OCI-LY7 (cell line): ENCODE results near the gene TMEM247. TPM values are rescaled to one million over a fixed set of nuclear protein-coding genes. Genes with fewer than 3 reads are reported as not detected.

Experiments used
- Bru-seq: library from RNA; stranded (reverse); fragments of 400-500 nt; gene quantifications from one replicate; lab custom pipeline; 2021; lab: Mats Ljungman, UMichigan
- BruChase-seq, 2 experiments: library from RNA; stranded (reverse); fragments of 400-500 nt; gene quantifications; one replicate each; lab custom pipeline; 2021; lab: Mats Ljungman, UMichigan
- BruUV-seq: library from RNA; stranded (reverse); fragments of 400-500 nt; replicated peaks from 2 replicates; lab custom pipeline; 2021; lab: Mats Ljungman, UMichigan
- CTCF ChIA-PET: fragments of 300-600 bp; sonication (Branson Sonifier 250); formaldehyde crosslinking; loops from one replicate; lab custom pipeline; 2022; ENCODE audit warnings: antibody characterized with exemption; ENCODE audit not compliant: unreplicated experiment; lab: Charles Lee
- POLR2A ChIA-PET: fragments of 300-600 bp; sonication (Branson Sonifier 250); formaldehyde crosslinking; loops from one replicate; lab custom pipeline; 2022; ENCODE audit warnings: antibody characterized with exemption; lab: Charles Lee
- DNase-seq: peaks from one replicate; pipeline ENCODE4 v3.0.0-alpha.2; 2015; ENCODE audit warnings: low spot score
- H2AFZ ChIP-seq: fragments of 200-600 bp; sonication (generic), shearing (Covaris generic); 2 replicates; pipeline ENCODE4 v1.6.1; 2014; ENCODE audit warnings: mild to moderate bottlenecking, antibody characterized with exemption, low read length, moderate library complexity
- H3K27ac ChIP-seq: fragments of 200-600 bp; sonication (generic); 2 replicates; pipeline ENCODE4 v1.5.1; 2014; ENCODE audit warnings: mixed run types, low read depth, mild to moderate bottlenecking, moderate library complexity, low read length, inconsistent platforms; ENCODE audit not compliant: poor library complexity, severe bottlenecking
- H3K36me3 ChIP-seq: fragments of 200-600 bp; sonication (generic); 2 replicates; pipeline ENCODE4 v1.6.1; 2014; ENCODE audit warnings: mild to moderate bottlenecking, antibody characterized with exemption, low read length, moderate library complexity, mixed read lengths; ENCODE audit not compliant: insufficient read depth
- H3K4me1 ChIP-seq: fragments of 200-600 bp; sonication (generic); 2 replicates; pipeline ENCODE4 v1.5.1; 2014; ENCODE audit warnings: mild to moderate bottlenecking, low read length; ENCODE audit not compliant: insufficient read depth, poor library complexity, severe bottlenecking
- H3K4me2 ChIP-seq: fragments of 200-600 bp; sonication (generic); 2 replicates; pipeline ENCODE4 v1.6.1; 2014; ENCODE audit warnings: mild to moderate bottlenecking, low read length
- H3K4me3 ChIP-seq: fragments of 200-600 bp; sonication (generic); 2 replicates; pipeline ENCODE4 v1.5.1; 2014; ENCODE audit warnings: mild to moderate bottlenecking, low read depth, low read length; ENCODE audit not compliant: poor library complexity, severe bottlenecking
- H3K79me2 ChIP-seq: fragments of 200-600 bp; sonication (generic); 2 replicates; pipeline ENCODE4 v1.6.1; 2016; ENCODE audit warnings: low read depth, mild to moderate bottlenecking, low read length, moderate library complexity, mixed read lengths; ENCODE audit not compliant: insufficient read depth
- H3K9me2 ChIP-seq: fragments of 200-600 bp; sonication (generic); 2 replicates; pipeline ENCODE4 v1.6.1; 2016; ENCODE audit warnings: mild to moderate bottlenecking, low read length, mixed read lengths; ENCODE audit not compliant: insufficient read depth
- H3K9me3 ChIP-seq: fragments of 200-600 bp; sonication (generic); 2 replicates; pipeline ENCODE4 v1.6.1; 2014; ENCODE audit warnings: mild to moderate bottlenecking, mixed run types, low read length, mixed read lengths
- H4K20me1 ChIP-seq: fragments of 200-600 bp; sonication (generic); 2 replicates; pipeline ENCODE4 v1.6.1; 2014; ENCODE audit warnings: mild to moderate bottlenecking, antibody characterized with exemption, low read length, moderate library complexity, mixed read lengths; ENCODE audit not compliant: insufficient read depth
- EZH2phosphoT487 ChIP-seq: fragments of 200-600 bp; sonication (generic); IDR thresholded peaks from 2 replicates; pipeline ENCODE4 v1.6.1; 2018; ENCODE audit warnings: low read depth, borderline replicate concordance, mild to moderate bottlenecking, mixed run types, antibody characterized with exemption, low read length, moderate library complexity, mixed read lengths
- intact Hi-C: fragments of 100-400 bp; cut with micrococcal nuclease; formaldehyde crosslinking; loops from one replicate; pipeline ENCODE4 v1.10.0; 2022; ENCODE audit not compliant: unreplicated experiment
- long read RNA-seq: library from polyadenylated mRNA; stranded (forward); transcript quantifications from one replicate; pipeline ENCODE4 v2.0.0, GENCODE V29; 2022
- total RNA-seq, 2 experiments: library from RNA; depleted of rRNA in 1 of 2; stranded (reverse); fragments of >200 nt in 1 of 2; shearing (Covaris generic) in 1 of 2; gene quantifications; 2 replicates each; pipeline ENCODE4 v1.2.3, GENCODE V29; 2014 to 2022
- TF ChIP-seq, protein P1 (sequence below): fragments of 200-600 bp; sonication (generic); conservative IDR thresholded peaks from 2 replicates; pipeline ENCODE4 v1.5.1; 2014; ENCODE audit warnings: mild to moderate bottlenecking, antibody characterized with exemption, low read length, moderate library complexity, mixed read lengths

The TMEM247 gene
- not detected in 2 replicates for total RNA-seq (2014; rRNA removed; shearing (Covaris generic))
- not detected in 2 replicates for total RNA-seq (2022)
- not detected for Bru-seq, nascent RNA
- BruChase-seq, experiment 1, labeled RNA remaining after a 6-hour chase: not detected
- not detected for BruChase-seq, experiment 2, labeled RNA remaining after a 2-hour chase
- long read RNA-seq: 0 reads

DNA sequence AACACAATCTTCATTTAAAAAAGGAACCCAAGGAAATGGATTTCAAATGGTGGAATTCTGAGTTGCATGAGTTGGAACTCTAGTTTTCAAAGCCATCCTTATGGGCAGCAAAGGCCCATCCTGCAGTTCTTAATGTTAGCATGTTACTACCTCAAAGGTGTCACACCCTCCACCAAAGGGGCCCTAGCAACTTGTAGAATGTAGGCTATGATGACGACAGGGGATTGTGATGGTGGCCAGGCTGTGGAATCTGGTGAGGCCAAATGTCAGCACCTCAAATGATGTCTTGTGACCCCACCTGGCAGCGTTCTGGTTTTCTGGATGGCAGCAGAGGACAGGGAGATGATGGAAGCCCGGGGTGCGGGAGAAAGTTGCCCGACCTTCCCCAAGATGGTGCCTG lies at the start of gene TMEM247:
TMEM247 (plus strand) TSS at position 301 of the 400 bp plus-strand sequence.
- H3K79me2 ChIP-seq: no peaks in the 10 kb centered on the region
- no peak for DNase-seq
- H3K9me2 ChIP-seq: no peaks in the 10 kb centered on the region
- ChIA-PET CTCF (no interaction called here), POLR2A (interaction anchor here (0.7 to 4.3 kb wide), 2 partner anchors 11 to 13 kb away, joined by 3 to 14 read pairs; no protein-coding TSS in a partner anchor)
- H2AFZ ChIP-seq: no peak within 1 kb of the TSS
- H3K9me3 ChIP-seq: no peaks in the 10 kb centered on the region
- no TSS peak for BruUV-seq
- H3K4me3 ChIP-seq: no peak within 1 kb of the TSS
- no peak within 1 kb of the TSS for H3K27ac ChIP-seq
- intact Hi-C loops: no loop called here
- H4K20me1 ChIP-seq: no peaks in the 10 kb centered on the region
- H3K4me2 ChIP-seq: no peak within 1 kb of the TSS
- H3K4me1 ChIP-seq: peaks cover 10% of the 10 kb centered on the region
- H3K36me3 ChIP-seq: no peaks in the 10 kb centered on the region
- no peak for TF ChIP-seq EZH2phosphoT487
- TF ChIP-seq, protein P1, sequence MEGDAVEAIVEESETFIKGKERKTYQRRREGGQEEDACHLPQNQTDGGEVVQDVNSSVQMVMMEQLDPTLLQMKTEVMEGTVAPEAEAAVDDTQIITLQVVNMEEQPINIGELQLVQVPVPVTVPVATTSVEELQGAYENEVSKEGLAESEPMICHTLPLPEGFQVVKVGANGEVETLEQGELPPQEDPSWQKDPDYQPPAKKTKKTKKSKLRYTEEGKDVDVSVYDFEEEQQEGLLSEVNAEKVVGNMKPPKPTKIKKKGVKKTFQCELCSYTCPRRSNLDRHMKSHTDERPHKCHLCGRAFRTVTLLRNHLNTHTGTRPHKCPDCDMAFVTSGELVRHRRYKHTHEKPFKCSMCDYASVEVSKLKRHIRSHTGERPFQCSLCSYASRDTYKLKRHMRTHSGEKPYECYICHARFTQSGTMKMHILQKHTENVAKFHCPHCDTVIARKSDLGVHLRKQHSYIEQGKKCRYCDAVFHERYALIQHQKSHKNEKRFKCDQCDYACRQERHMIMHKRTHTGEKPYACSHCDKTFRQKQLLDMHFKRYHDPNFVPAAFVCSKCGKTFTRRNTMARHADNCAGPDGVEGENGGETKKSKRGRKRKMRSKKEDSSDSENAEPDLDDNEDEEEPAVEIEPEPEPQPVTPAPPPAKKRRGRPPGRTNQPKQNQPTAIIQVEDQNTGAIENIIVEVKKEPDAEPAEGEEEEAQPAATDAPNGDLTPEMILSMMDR: no peak

DNA sequence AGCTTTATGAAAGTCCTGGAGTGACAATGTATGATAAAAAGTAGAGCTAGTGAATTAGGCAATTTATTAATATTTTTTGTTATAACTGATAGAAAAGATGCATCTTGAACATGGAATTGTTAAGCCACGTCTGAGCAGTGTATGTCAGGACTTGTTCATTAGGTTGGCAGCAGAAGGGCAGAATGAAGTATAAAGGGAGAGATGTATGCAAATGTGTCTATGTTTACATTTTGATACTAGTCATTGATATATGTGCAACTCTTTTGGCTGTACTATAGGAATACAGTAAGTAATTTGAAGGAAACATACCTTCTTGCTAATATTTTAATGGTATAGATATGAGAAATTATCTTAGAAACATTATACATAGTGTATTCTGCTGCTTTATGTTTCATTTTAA lies 49.0 kb upstream of the TMEM247 start:
- no peak overlapping the region for H3K27ac ChIP-seq
- TF ChIP-seq, protein P1: no peak
- no peak for TF ChIP-seq EZH2phosphoT487
- no peaks in the 10 kb centered on the region for H4K20me1 ChIP-seq
- no peaks in the 10 kb centered on the region for H3K36me3 ChIP-seq
- ChIA-PET CTCF (no interaction called here), POLR2A (interaction anchor here (0.6 to 1.1 kb wide), 3 partner anchors 8 to 363 kb away, joined by 3 to 5 read pairs (median 4); no protein-coding TSS in a partner anchor)
- H3K9me3 ChIP-seq: no peaks in the 10 kb centered on the region
- no peak overlapping the region for H2AFZ ChIP-seq
- BruUV-seq: no TSS peak
- no peaks in the 10 kb centered on the region for H3K4me1 ChIP-seq
- DNase-seq: no peak
- no peak overlapping the region for H3K4me2 ChIP-seq
- intact Hi-C loops: no loop called here
- H3K9me2 ChIP-seq: no peaks in the 10 kb centered on the region
- no peaks in the 10 kb centered on the region for H3K79me2 ChIP-seq
- no peak overlapping the region for H3K4me3 ChIP-seq

DNA sequence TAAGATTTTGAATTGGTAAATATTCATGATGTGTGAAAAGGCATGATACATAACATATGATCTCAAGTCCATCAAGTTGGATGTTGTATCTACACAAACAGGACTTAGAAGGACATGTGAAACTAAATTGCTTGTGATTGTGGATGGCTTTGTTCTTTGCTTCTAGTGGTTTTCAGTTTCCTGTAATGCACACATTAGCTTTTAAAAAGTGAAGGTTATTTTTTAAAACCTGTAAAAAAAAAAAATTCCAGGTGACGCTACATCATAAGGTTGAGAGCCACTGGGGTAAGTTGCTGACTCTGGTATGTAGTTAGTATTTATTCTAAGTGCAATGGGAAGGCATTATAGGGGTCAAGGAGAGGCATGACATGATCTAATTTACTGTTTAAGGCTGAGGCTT lies 48.4 kb upstream of the TMEM247 start:
- POLR2A ChIA-PET: interaction anchor here (0.7 kb wide), 2 partner anchors 69 to 362 kb away, joined by 3 to 5 read pairs; no protein-coding TSS in a partner anchor
- Histone ChIP-seq H4K20me1 (no peaks in the 10 kb centered on the region), H3K4me3 (no peak overlapping the region), H3K9me3 (no peaks in the 10 kb centered on the region), H3K4me1 (no peaks in the 10 kb centered on the region), H3K9me2 (no peaks in the 10 kb centered on the region), H3K27ac (no peak overlapping the region), H2AFZ (no peak overlapping the region), H3K4me2 (no peak overlapping the region), H3K36me3 (no peaks in the 10 kb centered on the region), H3K79me2 (no peaks in the 10 kb centered on the region)
- CTCF ChIA-PET: no interaction called here
- DNase-seq: no peak
- TF ChIP-seq, protein P1: no peak
- no peak for TF ChIP-seq EZH2phosphoT487
- intact Hi-C loops: no loop called here
- no TSS peak for BruUV-seq
